PC-3 (cell line): ENCODE results near the gene FOLR1. TPM values are rescaled to one million over a fixed set of nuclear protein-coding genes. Genes with fewer than 3 reads are reported as not detected.

Experiments used
- ATAC-seq: fragments of 200-7000 bp; cut with Tn5 transposase; 2 replicates; pipeline ENCODE4 v1.9.1; 2020; ENCODE audit warnings: mild to moderate bottlenecking, moderate library complexity
- BruUV-seq: library from RNA; stranded (reverse); fragments of 400-500 nt; replicated peaks from 2 replicates; lab custom pipeline; 2021; lab: Mats Ljungman, UMichigan
- CTCF ChIA-PET: fragments of 300-600 bp; sonication (Branson Sonifier 250); formaldehyde crosslinking; loops from one replicate; lab custom pipeline; 2022; ENCODE audit warnings: antibody characterized with exemption; lab: Charles Lee
- POLR2A ChIA-PET: fragments of 300-600 bp; sonication (Branson Sonifier 250); formaldehyde crosslinking; loops from one replicate; lab custom pipeline; 2022; ENCODE audit warnings: antibody characterized with exemption; ENCODE audit not compliant: unreplicated experiment; lab: Charles Lee
- DNase-seq: peaks from one replicate; pipeline ENCODE4 v3.0.0-alpha.2; 2015
- H2AFZ ChIP-seq: fragments of 300-600 bp; sonication (generic); 2 replicates; pipeline ENCODE4 v1.6.0; 2016; ENCODE audit warnings: antibody characterized with exemption, low read length
- H3F3A ChIP-seq: fragments of 300-600 bp; sonication (generic); one replicate; pipeline ENCODE4 v1.6.0; 2017; ENCODE audit warnings: antibody characterized with exemption, low read length, control low read depth, mild to moderate bottlenecking; ENCODE audit not compliant: unreplicated experiment
- H3K27ac ChIP-seq: fragments of 300-600 bp; sonication (generic); 2 replicates; pipeline ENCODE4 v1.5.1; 2016; ENCODE audit warnings: mild to moderate bottlenecking, low read length
- H3K27me3 ChIP-seq: fragments of 300-600 bp; sonication (generic); 2 replicates; pipeline ENCODE4 v1.6.1; 2016; ENCODE audit warnings: low read length, mixed read lengths
- H3K36me3 ChIP-seq: fragments of 300-600 bp; sonication (generic); 2 replicates; pipeline ENCODE4 v1.6.1; 2016; ENCODE audit warnings: low read depth, mixed run types, low read length, mixed read lengths
- H3K4me1 ChIP-seq: fragments of 300-600 bp; sonication (generic); 2 replicates; pipeline ENCODE4 v1.5.1; 2016; ENCODE audit warnings: low read length; ENCODE audit not compliant: insufficient read depth
- H3K4me2 ChIP-seq: fragments of 300-600 bp; sonication (generic); 2 replicates; pipeline ENCODE4 v1.6.0; 2016; ENCODE audit warnings: low read length
- H3K4me3 ChIP-seq: fragments of 300-600 bp; sonication (generic); 2 replicates; pipeline ENCODE4 v1.5.1; 2016; ENCODE audit warnings: mild to moderate bottlenecking, low read length, mixed read lengths
- H3K79me2 ChIP-seq: fragments of 300-600 bp; sonication (generic); 2 replicates; pipeline ENCODE4 v1.6.1; 2017; ENCODE audit warnings: low read length, mixed read lengths
- H3K9ac ChIP-seq: fragments of 300-600 bp; sonication (generic); 2 replicates; pipeline ENCODE4 v1.6.0; 2016; ENCODE audit warnings: mild to moderate bottlenecking, low read length
- H3K9me2 ChIP-seq: fragments of 300-600 bp; sonication (generic); replicated peaks from 2 replicates; pipeline ENCODE4 v1.6.1; 2016; ENCODE audit warnings: mixed run types, low read length, mixed read lengths
- H3K9me3 ChIP-seq: fragments of 300-600 bp; sonication (generic); 2 replicates; pipeline ENCODE4 v1.6.1; 2016; ENCODE audit warnings: low read length, mixed read lengths
- H4K20me1 ChIP-seq: fragments of 300-600 bp; sonication (generic); 2 replicates; pipeline ENCODE4 v1.6.1; 2016; ENCODE audit warnings: low read length, mixed read lengths
- EZH2 ChIP-seq: fragments of 300-600 bp; sonication (generic); IDR thresholded peaks from one replicate; pipeline ENCODE4 v1.6.1; 2017; ENCODE audit warnings: antibody characterized with exemption, mild to moderate bottlenecking, low read length; ENCODE audit not compliant: unreplicated experiment
- EZH2phosphoT487 ChIP-seq: fragments of 300-600 bp; sonication (generic); IDR thresholded peaks from 2 replicates; pipeline ENCODE4 v1.6.1; 2018; ENCODE audit warnings: mild to moderate bottlenecking, antibody characterized with exemption, low read length, borderline replicate concordance
- intact Hi-C: fragments of 100-400 bp; cut with micrococcal nuclease; formaldehyde crosslinking; loops from 2 replicates; pipeline ENCODE4 v1.9.0; 2023
- total RNA-seq: library from RNA; depleted of rRNA; stranded (reverse); fragments of >200 nt; gene quantifications from 2 replicates; pipeline ENCODE4 v1.2.3, GENCODE V29; 2014
- TF ChIP-seq, protein P1 (sequence below): fragments of 300-600 bp; sonication (generic); conservative IDR thresholded peaks from 2 replicates; pipeline ENCODE4 v1.5.1; 2017; ENCODE audit warnings: antibody characterized with exemption, low read depth, mild to moderate bottlenecking, low read length

FOLR1 gene
- total RNA-seq, 1 experiment from 2014 or later, result 0.36 TPM

DNA sequence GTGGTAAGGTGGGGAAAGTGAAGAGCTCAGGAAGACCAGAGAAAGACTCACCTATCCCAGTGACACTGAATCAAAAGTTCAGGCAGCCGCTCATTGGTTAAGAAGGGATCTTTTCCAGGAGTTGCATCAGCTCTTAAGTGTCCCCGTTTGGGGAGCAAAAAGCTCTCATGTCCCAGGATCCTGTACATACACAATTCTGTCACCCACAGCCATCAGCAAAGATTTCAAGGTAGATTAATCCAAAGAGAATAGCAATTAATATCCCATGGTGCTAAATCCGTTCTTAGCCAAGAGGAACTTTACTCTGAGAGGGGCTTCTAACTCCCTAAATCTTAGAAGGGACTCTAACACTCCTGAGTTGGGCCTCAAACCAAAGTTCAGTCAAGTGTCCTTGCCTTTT lies 37.1 kb upstream of the FOLR1 start:
- Histone ChIP-seq H3K4me2 (no peak overlapping the region), H3K9ac (no peak overlapping the region), H3K36me3 (no peaks in the 10 kb centered on the region), H3K27me3 (peaks cover 18% of the 10 kb centered on the region; the same call in 1 of the 2 replicates), H2AFZ (no peak overlapping the region), H3K79me2 (no peaks in the 10 kb centered on the region), H3K9me2 (no peaks in the 10 kb centered on the region), H4K20me1 (no peaks in the 10 kb centered on the region), H3K4me1 (no peaks in the 10 kb centered on the region), H3K9me3 (no peaks in the 10 kb centered on the region), H3K27ac (no peak overlapping the region), H3F3A (no peaks in the 10 kb centered on the region), H3K4me3 (no peak overlapping the region)
- no peak for ATAC-seq
- no peak for DNase-seq
- no TSS peak for BruUV-seq
- TF ChIP-seq EZH2phosphoT487 (no peak), EZH2 (no peak)
- TF ChIP-seq, protein P1, sequence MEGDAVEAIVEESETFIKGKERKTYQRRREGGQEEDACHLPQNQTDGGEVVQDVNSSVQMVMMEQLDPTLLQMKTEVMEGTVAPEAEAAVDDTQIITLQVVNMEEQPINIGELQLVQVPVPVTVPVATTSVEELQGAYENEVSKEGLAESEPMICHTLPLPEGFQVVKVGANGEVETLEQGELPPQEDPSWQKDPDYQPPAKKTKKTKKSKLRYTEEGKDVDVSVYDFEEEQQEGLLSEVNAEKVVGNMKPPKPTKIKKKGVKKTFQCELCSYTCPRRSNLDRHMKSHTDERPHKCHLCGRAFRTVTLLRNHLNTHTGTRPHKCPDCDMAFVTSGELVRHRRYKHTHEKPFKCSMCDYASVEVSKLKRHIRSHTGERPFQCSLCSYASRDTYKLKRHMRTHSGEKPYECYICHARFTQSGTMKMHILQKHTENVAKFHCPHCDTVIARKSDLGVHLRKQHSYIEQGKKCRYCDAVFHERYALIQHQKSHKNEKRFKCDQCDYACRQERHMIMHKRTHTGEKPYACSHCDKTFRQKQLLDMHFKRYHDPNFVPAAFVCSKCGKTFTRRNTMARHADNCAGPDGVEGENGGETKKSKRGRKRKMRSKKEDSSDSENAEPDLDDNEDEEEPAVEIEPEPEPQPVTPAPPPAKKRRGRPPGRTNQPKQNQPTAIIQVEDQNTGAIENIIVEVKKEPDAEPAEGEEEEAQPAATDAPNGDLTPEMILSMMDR, result no peak
- intact Hi-C loops, result no loop called here
- ChIA-PET POLR2A (no interaction called here), CTCF (interaction anchor here (1.3 kb wide), 1 partner anchor 129 kb away, joined by 10 read pairs; no protein-coding TSS in a partner anchor)

- no peak for DNase-seq
- Histone ChIP-seq H3K4me2 (no peak overlapping the region), H3K9me2 (no peaks in the 10 kb centered on the region), H3K27ac (no peak overlapping the region), H3K79me2 (no peaks in the 10 kb centered on the region), H3K9ac (no peak overlapping the region), H3F3A (no peaks in the 10 kb centered on the region), H3K36me3 (no peaks in the 10 kb centered on the region), H3K27me3 (peaks cover 18% of the 10 kb centered on the region; the same call in 1 of the 2 replicates), H2AFZ (no peak overlapping the region), H3K9me3 (no peaks in the 10 kb centered on the region), H3K4me1 (no peaks in the 10 kb centered on the region), H3K4me3 (no peak overlapping the region), H4K20me1 (no peaks in the 10 kb centered on the region)
- no TSS peak for BruUV-seq
- no peak for ATAC-seq
- intact Hi-C loops, result no loop called here
- ChIA-PET POLR2A (no interaction called here), CTCF (no interaction called here)
- TF ChIP-seq EZH2phosphoT487, result no peak
These were observed 36.2 kb upstream of the FOLR1 start for GRCh38 chr11:72155751-72156150.

DNA sequence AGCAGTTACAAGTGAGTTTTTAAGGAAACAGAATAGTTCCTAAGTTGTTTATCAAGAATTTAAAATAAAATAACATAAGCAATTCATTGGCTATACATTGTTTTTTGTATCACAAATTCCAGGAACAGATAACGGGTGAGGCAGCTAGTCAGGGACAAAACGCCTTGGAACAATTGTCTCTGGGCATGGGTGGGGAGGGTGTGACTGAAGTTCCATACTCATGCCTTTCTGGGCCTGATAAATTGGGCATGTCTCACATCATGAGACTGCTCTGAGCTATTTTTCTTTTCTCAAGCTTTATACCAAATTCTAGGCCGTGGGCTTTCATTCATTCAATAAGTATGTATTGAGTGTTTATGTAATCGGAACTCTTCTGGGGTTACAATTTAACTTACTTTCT lies 34.8 kb upstream of the FOLR1 start:
- Histone ChIP-seq H3K27me3 (peaks cover 23% of the 10 kb centered on the region; the same call in 1 of the 2 replicates), H3K9me3 (no peaks in the 10 kb centered on the region), H3K4me3 (no peak overlapping the region), H3F3A (no peaks in the 10 kb centered on the region), H3K27ac (no peak overlapping the region), H3K9ac (no peak overlapping the region), H3K79me2 (no peaks in the 10 kb centered on the region), H4K20me1 (no peaks in the 10 kb centered on the region), H3K4me1 (no peaks in the 10 kb centered on the region), H3K9me2 (no peaks in the 10 kb centered on the region), H2AFZ (no peak overlapping the region), H3K36me3 (no peaks in the 10 kb centered on the region), H3K4me2 (no peak overlapping the region)
- intact Hi-C loops, result no loop called here
- TF ChIP-seq, protein P1, result no peak
- TF ChIP-seq EZH2phosphoT487 (no peak), EZH2 (no peak)
- ChIA-PET CTCF (interaction anchor here (0.6 kb wide), 1 partner anchor 131 kb away, joined by 3 read pairs; no protein-coding TSS in a partner anchor), POLR2A (no interaction called here)
- no peak for DNase-seq
- no peak for ATAC-seq
- no TSS peak for BruUV-seq
